Measurements from ENCODE around the gene AGK.

GRCh38 chr7:141659501-141659900, 108.3 kb downstream of the AGK start:
- TF ChIP-seq, protein P1, sequence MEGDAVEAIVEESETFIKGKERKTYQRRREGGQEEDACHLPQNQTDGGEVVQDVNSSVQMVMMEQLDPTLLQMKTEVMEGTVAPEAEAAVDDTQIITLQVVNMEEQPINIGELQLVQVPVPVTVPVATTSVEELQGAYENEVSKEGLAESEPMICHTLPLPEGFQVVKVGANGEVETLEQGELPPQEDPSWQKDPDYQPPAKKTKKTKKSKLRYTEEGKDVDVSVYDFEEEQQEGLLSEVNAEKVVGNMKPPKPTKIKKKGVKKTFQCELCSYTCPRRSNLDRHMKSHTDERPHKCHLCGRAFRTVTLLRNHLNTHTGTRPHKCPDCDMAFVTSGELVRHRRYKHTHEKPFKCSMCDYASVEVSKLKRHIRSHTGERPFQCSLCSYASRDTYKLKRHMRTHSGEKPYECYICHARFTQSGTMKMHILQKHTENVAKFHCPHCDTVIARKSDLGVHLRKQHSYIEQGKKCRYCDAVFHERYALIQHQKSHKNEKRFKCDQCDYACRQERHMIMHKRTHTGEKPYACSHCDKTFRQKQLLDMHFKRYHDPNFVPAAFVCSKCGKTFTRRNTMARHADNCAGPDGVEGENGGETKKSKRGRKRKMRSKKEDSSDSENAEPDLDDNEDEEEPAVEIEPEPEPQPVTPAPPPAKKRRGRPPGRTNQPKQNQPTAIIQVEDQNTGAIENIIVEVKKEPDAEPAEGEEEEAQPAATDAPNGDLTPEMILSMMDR (IDR thresholded peaks at IDR 0.05), result no peak
- TF ChIP-seq POLR2A (IDR thresholded peaks at IDR 0.05), result no peak
